Mucosa of descending colon (tissue), 3 donors: Measurements from ENCODE around the gene FGGY. TPM values are rescaled to one million over a fixed set of nuclear protein-coding genes. Genes with fewer than 3 reads are reported as not detected.

Experiments
- ATAC-seq: fragments of 200-7000 bp; cut with Tn5 transposase; one replicate; pipeline ENCODE4 v1.9.1; 2020; ENCODE audit warnings: mild to moderate bottlenecking, moderate library complexity
- DNase-seq, 3 donors: peaks; one replicate each; pipeline ENCODE4 v3.0.0-alpha.2; 2020
- H3K36me3 ChIP-seq: fragments of 200-600 bp; one replicate; pipeline ENCODE4 v1.8.0; 2021; ENCODE audit warnings: low read depth, mild to moderate bottlenecking
- H3K4me1 ChIP-seq: fragments of 200-600 bp; one replicate; pipeline ENCODE4 v1.8.0; 2021; ENCODE audit warnings: low read depth, mild to moderate bottlenecking
- H3K4me3 ChIP-seq: fragments of 200-600 bp; one replicate; pipeline ENCODE4 v1.8.0; 2021; ENCODE audit warnings: mild to moderate bottlenecking
- H3K9me3 ChIP-seq: fragments of 200-600 bp; one replicate; pipeline ENCODE4 v1.8.0; 2021; ENCODE audit warnings: mild to moderate bottlenecking
- CTCF ChIP-seq: fragments of 200-600 bp; IDR thresholded peaks from one replicate; pipeline ENCODE4 v1.8.0; 2022; ENCODE audit warnings: antibody characterized with exemption, mild to moderate bottlenecking
- intact Hi-C, 2 donors: fragments of 100-400 bp; cut with DNase I in 1 of 2; cut with micrococcal nuclease in 1 of 2; formaldehyde crosslinking; loops; one replicate each; pipeline versions ENCODE4 v1.11.0 to v1.11.1; 2022; cut with DNase I, micrococcal nuclease
- total RNA-seq, 3 donors: library from RNA; stranded (reverse); fragmentation: NEBNext Ultra II Directional in 2 of 3; extraction: Animal tissue kit (Norgen Biotek cat#: 25700) in 2 of 3; gene quantifications; one replicate each; pipeline versions ENCODE4 v1.2.1 to v1.2.4, GENCODE V29; 2021 to 2023
- donor health status: DM: no; HTN: no; CAD: no; lungs with moderate emphysema.
- donor health status: DM: no; HTN: no; CAD: no.
- donor health status: DM: no; HTN: yes; CAD: no.

Gene FGGY
- total RNA-seq, 3 donors from 2014 or later, result 25.2 to 38.3 (median 36.6) TPM

GRCh38 chr1:59342801-59343575 is 46.1 kb downstream of the FGGY start:
- no peak for DNase-seq
- Histone ChIP-seq H3K4me1 (no peaks in the 10 kb centered on the region), H3K4me3 (no peak overlapping the region), H3K36me3 (no peaks in the 10 kb centered on the region), H3K9me3 (no peaks in the 10 kb centered on the region)
- TF ChIP-seq CTCF, result no peak
- ATAC-seq, result no peak
- intact Hi-C loops, result no loop called here

- no peak for TF ChIP-seq CTCF
- no peaks in the 10 kb centered on the region for H3K36me3 ChIP-seq
- H3K4me3 ChIP-seq, result no peak overlapping the region
- H3K9me3 ChIP-seq, result no peaks in the 10 kb centered on the region
- ATAC-seq (no peak), DNase-seq (no peak)
- no peaks in the 10 kb centered on the region for H3K4me1 ChIP-seq
- intact Hi-C loops, result no loop called here
Measured at GRCh38 chr1:59343576-59343840, 46.6 kb downstream of the FGGY start.

- intact Hi-C loops, result no loop called here
- H3K4me1 ChIP-seq, result no peaks in the 10 kb centered on the region
- no peak overlapping the region for H3K4me3 ChIP-seq
- no peaks in the 10 kb centered on the region for H3K36me3 ChIP-seq
- ATAC-seq, result no peak
- no peak for TF ChIP-seq CTCF
- H3K9me3 ChIP-seq, result no peaks in the 10 kb centered on the region
- no peak for DNase-seq
Measured at GRCh38 chr1:59345221-59345620, 48.3 kb downstream of the FGGY start.

GRCh38 chr1:59346429-59346828 is 49.5 kb downstream of the FGGY start:
- DNase-seq (no peak), ATAC-seq (no peak)
- H3K36me3 ChIP-seq, result no peaks in the 10 kb centered on the region
- no peak overlapping the region for H3K4me3 ChIP-seq
- no peaks in the 10 kb centered on the region for H3K9me3 ChIP-seq
- no peaks in the 10 kb centered on the region for H3K4me1 ChIP-seq
- intact Hi-C loops, result no loop called here
- no peak for TF ChIP-seq CTCF

- DNase-seq, result no peak
- Histone ChIP-seq H3K4me1 (no peaks in the 10 kb centered on the region), H3K9me3 (no peaks in the 10 kb centered on the region), H3K36me3 (no peaks in the 10 kb centered on the region), H3K4me3 (no peak overlapping the region)
- TF ChIP-seq CTCF, result no peak
- intact Hi-C loops, result no loop called here
- no peak for ATAC-seq
Measured at GRCh38 chr1:59349101-59349500, 52.2 kb downstream of the FGGY start.

- no peak for TF ChIP-seq CTCF
- H3K36me3 ChIP-seq, result no peaks in the 10 kb centered on the region
- DNase-seq, result no peak
- H3K9me3 ChIP-seq, result no peaks in the 10 kb centered on the region
- no peak for ATAC-seq
- intact Hi-C loops, result no loop called here
- peaks cover 8% of the 10 kb centered on the region for H3K4me1 ChIP-seq
- no peak overlapping the region for H3K4me3 ChIP-seq
Measured at GRCh38 chr1:59350521-59350920, 53.6 kb downstream of the FGGY start.
